ENCODE measurements around the gene PCNX1. TPM values are rescaled to one million over a fixed set of nuclear protein-coding genes. Genes with fewer than 3 reads are reported as not detected.

The PCNX1 gene
- polyA plus RNA-seq, 3 donors, result 7.3 to 26.7 (median 8.1) TPM

DNA sequence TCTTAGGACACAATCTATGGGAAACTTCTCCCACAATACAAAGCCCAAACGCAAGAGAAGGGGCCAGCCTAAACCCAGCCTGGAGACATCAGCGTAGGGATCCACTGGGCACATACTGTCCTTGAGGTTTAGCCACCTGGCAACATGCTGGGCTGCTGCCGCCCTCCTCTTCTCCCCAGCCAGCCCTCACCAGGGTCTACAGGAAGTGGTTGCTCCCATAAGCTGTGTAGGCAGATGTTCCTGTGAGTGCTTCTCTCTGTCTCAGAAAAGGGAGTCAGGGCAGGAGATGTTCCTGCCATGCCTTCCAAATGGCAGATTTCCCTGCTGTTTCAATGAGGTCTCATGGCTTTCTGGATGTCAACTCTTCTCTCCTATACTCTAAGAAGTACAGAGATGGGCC is 241.4 kb downstream of the PCNX1 start:
- Mint-ChIP-seq H3K9me3 (peaks cover 21 to 33% (median 30%) of the 10 kb centered on the region in 7 donors), H3K27ac (peak overlapping the region in 1 of 7 donors; percentile 26), H3K36me3 (peaks cover 6 to 7% of the 10 kb centered on the region in 2 donors), H3K27me3 (ENCODE audit: low read depth in 3 of 3) (peaks cover 0 to 2% (median 0%) of the 10 kb centered on the region in 3 donors), H3K4me1 (peaks cover 31% of the 10 kb centered on the region), H3K4me3 (no peak overlapping the region)
- no peak overlapping the region for H3K4me3 ChIP-seq (replicated peaks in 1 of 3; ENCODE audit: low read depth in 2 of 3, low read length in 3 of 3)
- WGBS (ENCODE audit: insufficient coverage), result 77% methylated on average over 2 of the region's 3 CpGs
- no peak overlapping the region for H3K4me2 ChIP-seq (replicated peaks; ENCODE audit: extremely low read depth, low read length, poor library complexity, severe bottlenecking)
- H3K27me3 ChIP-seq (ENCODE audit: control insufficient read depth in 2 of 2, insufficient read depth in 2 of 2, low read length in 2 of 2), result no peaks in the 10 kb centered on the region
- peak overlapping the region; percentile 22 for H2AFZ ChIP-seq (ENCODE audit: insufficient read depth, low read depth, low read length, poor library complexity, severe bottlenecking)
- H3K9me3 ChIP-seq (replicated peaks in 1 of 2; ENCODE audit: control insufficient read depth in 1 of 2, insufficient read depth in 1 of 2, low read length in 2 of 2), result peaks cover 27 to 31% of the 10 kb centered on the region in 2 donors
- H3K9ac ChIP-seq (ENCODE audit: insufficient read depth, low read length, poor library complexity, severe bottlenecking), result no peak overlapping the region
- no peak overlapping the region for H3K27ac ChIP-seq (ENCODE audit: low read depth in 1 of 2, low read length in 2 of 2)
- H4K20me1 ChIP-seq (ENCODE audit: insufficient read depth, low read length), result no peaks in the 10 kb centered on the region
- TF ChIP-seq, protein P1, sequence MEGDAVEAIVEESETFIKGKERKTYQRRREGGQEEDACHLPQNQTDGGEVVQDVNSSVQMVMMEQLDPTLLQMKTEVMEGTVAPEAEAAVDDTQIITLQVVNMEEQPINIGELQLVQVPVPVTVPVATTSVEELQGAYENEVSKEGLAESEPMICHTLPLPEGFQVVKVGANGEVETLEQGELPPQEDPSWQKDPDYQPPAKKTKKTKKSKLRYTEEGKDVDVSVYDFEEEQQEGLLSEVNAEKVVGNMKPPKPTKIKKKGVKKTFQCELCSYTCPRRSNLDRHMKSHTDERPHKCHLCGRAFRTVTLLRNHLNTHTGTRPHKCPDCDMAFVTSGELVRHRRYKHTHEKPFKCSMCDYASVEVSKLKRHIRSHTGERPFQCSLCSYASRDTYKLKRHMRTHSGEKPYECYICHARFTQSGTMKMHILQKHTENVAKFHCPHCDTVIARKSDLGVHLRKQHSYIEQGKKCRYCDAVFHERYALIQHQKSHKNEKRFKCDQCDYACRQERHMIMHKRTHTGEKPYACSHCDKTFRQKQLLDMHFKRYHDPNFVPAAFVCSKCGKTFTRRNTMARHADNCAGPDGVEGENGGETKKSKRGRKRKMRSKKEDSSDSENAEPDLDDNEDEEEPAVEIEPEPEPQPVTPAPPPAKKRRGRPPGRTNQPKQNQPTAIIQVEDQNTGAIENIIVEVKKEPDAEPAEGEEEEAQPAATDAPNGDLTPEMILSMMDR (IDR thresholded peaks at IDR 0.05), result no peak
- H3K79me2 ChIP-seq (ENCODE audit: insufficient read depth, low read length), result no peaks in the 10 kb centered on the region
- no peak for DNase-seq
- intact Hi-C loops (cut with micrococcal nuclease), result loop anchor here (10.0 kb wide), 2 partner anchors 176 to 266 kb away; partner anchors contain the start of gene SIPA1L1 (in 1 of the 2)
- H3K36me3 ChIP-seq (replicated peaks in 1 of 2; ENCODE audit: control insufficient read depth in 1 of 2, insufficient read depth in 2 of 2, low read length in 2 of 2), result no peaks in the 10 kb centered on the region
- peaks cover 26 to 28% of the 10 kb centered on the region in 2 donors for H3K4me1 ChIP-seq (ENCODE audit: control insufficient read depth in 1 of 2, insufficient read depth in 2 of 2, low read length in 2 of 2)

GRCh38 chr14:71150737-71151136 is 243.5 kb downstream of the PCNX1 start:
- TF ChIP-seq, protein P1 (IDR thresholded peaks at IDR 0.05), result no peak
- WGBS (ENCODE audit: insufficient coverage), result 68% methylated on average over 5 of the region's 5 CpGs

More at GRCh38 chr14:71150737-71151136, 243.5 kb downstream of the PCNX1 start:
- Mint-ChIP-seq H3K4me1 (peaks cover 15% of the 10 kb centered on the region), H3K4me3 (no peak overlapping the region), H3K36me3 (peaks cover 6 to 7% of the 10 kb centered on the region in 2 donors), H3K27me3 (ENCODE audit: low read depth in 3 of 3) (peaks cover 1 to 2% (median 2%) of the 10 kb centered on the region in 3 donors), H3K9me3 (peaks cover 21 to 33% (median 31%) of the 10 kb centered on the region in 7 donors), H3K27ac (no peak overlapping the region)
- H3K4me3 ChIP-seq (replicated peaks in 1 of 3; ENCODE audit: low read depth in 2 of 3, low read length in 3 of 3), result no peak overlapping the region
- no peak overlapping the region for H3K4me2 ChIP-seq (replicated peaks; ENCODE audit: extremely low read depth, low read length, poor library complexity, severe bottlenecking)
- H2AFZ ChIP-seq (ENCODE audit: insufficient read depth, low read depth, low read length, poor library complexity, severe bottlenecking), result no peak overlapping the region
- H3K27me3 ChIP-seq (ENCODE audit: control insufficient read depth in 2 of 2, insufficient read depth in 2 of 2, low read length in 2 of 2), result no peaks in the 10 kb centered on the region
- H3K9me3 ChIP-seq (replicated peaks in 1 of 2; ENCODE audit: control insufficient read depth in 1 of 2, insufficient read depth in 1 of 2, low read length in 2 of 2), result peaks cover 27 to 31% of the 10 kb centered on the region in 2 donors
- peaks cover 5 to 8% of the 10 kb centered on the region in 2 donors for H3K4me1 ChIP-seq (ENCODE audit: control insufficient read depth in 1 of 2, insufficient read depth in 2 of 2, low read length in 2 of 2)
- H4K20me1 ChIP-seq (ENCODE audit: insufficient read depth, low read length), result no peaks in the 10 kb centered on the region
- H3K79me2 ChIP-seq (ENCODE audit: insufficient read depth, low read length), result no peaks in the 10 kb centered on the region
- DNase-seq, result no peak
- intact Hi-C loops (cut with micrococcal nuclease), result no loop called here
- H3K36me3 ChIP-seq (replicated peaks in 1 of 2; ENCODE audit: control insufficient read depth in 1 of 2, insufficient read depth in 2 of 2, low read length in 2 of 2), result no peaks in the 10 kb centered on the region
- no peak overlapping the region for H3K9ac ChIP-seq (ENCODE audit: insufficient read depth, low read length, poor library complexity, severe bottlenecking)
- no peak overlapping the region for H3K27ac ChIP-seq (ENCODE audit: low read depth in 1 of 2, low read length in 2 of 2)

Measured in CD14-positive monocyte (primary cell).